Measurements from ENCODE around the gene SNN.
A peak's percentile ranks its signal among the peaks of the same experiment; 100 is the strongest.

The SNN gene

GRCh38 chr16:11667824-11668622, at the start of gene SNN:
Gene SNN (plus strand): TSS chr16:11668455. CDS start chr16:11676060, 7,605 bp downstream.
- DNase-seq, result peak; percentile 29

- peak; percentile 12 for DNase-seq
These were observed 48.9 kb upstream of the SNN start for GRCh38 chr16:11619327-11619851.

- no peak for DNase-seq
These were observed 47.8 kb upstream of the SNN start for GRCh38 chr16:11620243-11621003.

- DNase-seq, result no peak
These were observed 46.7 kb upstream of the SNN start for GRCh38 chr16:11621539-11621919.

GRCh38 chr16:11621920-11622651, 46.2 kb upstream of the SNN start:
- DNase-seq, result no peak

DNA sequence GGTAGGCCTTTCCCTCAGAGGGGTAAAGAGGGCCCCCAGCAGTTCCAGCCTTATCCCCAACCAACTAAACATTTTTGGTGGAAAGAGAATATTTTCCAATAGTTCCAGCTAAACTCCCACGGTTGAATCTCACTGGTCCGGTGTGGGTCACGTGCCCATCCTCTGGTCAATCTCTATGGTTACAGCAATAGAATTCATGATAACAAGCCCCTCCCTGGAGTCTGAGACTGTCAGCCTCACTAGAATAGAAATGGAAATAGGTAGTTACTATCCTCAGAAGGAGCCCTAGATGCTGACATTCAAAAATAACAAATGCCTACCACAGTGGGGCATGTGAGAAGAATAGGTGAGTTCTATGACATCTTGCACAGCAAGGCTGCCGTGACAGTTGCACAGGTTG, 44.0 kb upstream of the SNN start:
- DNase-seq, result no peak

- no peak for DNase-seq
These were observed 43.3 kb upstream of the SNN start for GRCh38 chr16:11624636-11625607.

DNA sequence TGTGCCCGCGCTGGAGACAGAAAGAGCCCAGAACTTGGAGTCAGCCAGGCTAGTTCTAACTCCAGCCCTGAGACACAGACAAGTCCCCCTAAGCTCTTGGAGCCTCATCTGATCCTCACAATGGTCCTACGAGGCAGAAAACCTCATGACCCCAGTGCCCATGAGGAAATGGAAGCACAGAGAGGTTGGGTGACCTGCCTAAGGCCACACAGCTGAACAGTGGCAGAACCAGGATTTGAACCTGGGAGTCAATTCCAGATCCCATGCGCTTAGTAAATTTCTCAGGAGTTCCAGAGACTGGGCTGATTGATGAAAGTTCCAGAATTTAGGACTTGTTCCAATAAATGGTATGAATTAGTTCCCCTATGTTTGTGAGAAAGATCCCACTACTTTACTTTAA, 42.5 kb upstream of the SNN start:
- no peak for DNase-seq

DNA sequence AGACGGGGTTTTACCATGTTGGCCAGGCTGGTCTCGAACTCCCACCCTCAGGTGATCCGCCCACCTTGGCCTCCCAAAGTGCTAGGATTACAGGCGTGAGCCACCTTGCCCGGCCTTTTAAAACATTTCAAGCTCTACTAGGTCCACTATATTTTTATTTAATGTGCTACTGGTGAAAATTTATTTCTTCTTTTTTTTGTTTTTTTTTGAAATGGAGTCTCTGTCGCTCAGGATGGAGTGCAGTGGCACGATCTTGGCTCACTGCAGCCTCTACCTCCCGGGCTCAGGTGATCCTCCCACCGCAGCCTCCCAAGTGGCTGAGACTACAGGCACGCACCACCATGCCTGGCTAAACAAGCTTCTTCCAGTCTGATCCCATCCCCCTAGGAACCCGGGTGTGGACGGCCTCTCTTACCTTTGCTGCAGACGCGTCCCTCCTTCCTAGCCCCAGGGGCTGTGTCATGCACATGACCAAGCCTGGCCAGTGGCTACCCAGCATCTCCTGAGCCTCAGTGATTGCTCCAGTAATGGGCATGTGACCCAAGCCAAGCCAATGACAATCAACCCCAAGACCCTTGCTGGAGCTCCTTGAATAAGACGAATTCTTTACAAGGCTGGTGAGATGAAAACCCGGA, 41.5 kb upstream of the SNN start:
- no peak for DNase-seq

DNA sequence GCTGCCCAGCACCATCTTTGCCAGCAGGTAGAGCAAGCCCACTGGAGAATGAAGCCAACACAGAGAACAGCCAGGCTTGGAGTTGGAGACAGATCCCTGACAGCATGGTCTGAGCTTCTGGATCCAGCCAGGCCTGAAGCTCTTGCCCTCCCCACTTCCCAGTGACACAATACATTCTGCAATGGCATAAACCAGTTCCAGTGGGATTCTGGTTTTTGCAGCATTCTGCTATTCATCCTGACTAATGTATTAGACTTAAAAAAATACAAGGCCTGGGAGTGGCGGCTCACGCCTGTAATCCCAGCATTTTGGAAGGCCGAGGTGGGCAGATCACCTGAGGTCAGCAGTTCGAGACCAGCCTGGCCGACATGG, 41.0 kb upstream of the SNN start:
- DNase-seq, result no peak

- no peak for DNase-seq
These were observed 40.3 kb upstream of the SNN start for GRCh38 chr16:11627822-11628457.

- no peak for DNase-seq
These were observed 38.9 kb upstream of the SNN start for GRCh38 chr16:11629071-11630030.

GRCh38 chr16:11630046-11630767, 38.0 kb upstream of the SNN start:
- no peak for DNase-seq

DNA sequence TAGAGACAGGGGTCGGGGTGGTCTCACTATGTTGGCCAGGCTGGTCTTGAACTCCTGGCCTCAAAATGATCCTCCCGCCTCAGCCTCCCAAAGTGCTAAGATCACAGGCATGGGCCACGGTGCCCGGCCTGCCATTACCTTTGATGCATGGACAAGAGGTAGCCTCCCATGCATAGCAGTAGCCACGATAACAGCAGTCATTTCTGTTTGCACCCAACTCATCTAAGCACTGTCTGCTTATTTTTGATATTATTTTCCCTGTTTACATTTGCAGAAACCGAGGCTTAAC, 37.5 kb upstream of the SNN start:
- no peak for DNase-seq

DNA sequence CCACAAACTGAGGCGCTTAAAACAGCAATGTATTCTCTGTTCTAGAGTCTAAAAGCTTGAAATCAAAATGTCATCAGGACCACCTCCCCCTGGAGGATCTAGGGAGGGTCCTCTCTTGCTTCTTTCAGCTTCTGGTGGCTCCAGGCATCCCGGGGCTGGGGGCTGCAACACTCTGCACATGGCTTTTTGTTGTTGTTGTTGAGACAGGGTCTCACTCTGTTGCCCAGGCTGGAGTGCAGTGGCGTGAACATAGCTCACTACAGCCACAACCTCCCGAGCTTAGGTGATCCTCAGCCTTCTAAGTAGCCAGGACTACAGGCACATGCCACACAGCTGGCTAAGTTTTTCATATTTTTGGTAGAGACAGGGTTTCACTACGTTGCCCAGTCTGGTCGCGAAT, 37.0 kb upstream of the SNN start:
- DNase-seq, result no peak

- DNase-seq, result no peak
These were observed 35.8 kb upstream of the SNN start for GRCh38 chr16:11632455-11632939.

DNA sequence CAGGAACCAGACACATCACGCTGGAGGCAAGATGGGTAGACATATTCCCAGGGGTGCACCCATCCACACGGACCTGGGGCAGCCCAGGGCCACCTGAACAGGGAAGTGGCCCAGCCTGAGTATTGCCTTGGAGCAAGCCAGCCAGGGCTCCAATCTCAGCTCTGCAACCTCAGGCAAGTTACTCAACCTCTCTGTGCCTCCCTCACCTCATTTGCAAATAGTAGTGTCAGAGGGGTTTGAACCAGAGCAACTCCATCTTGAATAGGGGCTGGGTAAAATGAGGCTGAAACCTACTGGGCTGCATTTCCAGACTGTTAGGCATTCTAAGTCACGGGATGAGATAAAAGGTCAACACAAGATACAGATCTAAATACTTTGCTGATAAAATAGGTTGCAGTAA, 35.1 kb upstream of the SNN start:
- DNase-seq, result no peak

GRCh38 chr16:11634312-11634711, 33.9 kb upstream of the SNN start:
- no peak for DNase-seq

DNA sequence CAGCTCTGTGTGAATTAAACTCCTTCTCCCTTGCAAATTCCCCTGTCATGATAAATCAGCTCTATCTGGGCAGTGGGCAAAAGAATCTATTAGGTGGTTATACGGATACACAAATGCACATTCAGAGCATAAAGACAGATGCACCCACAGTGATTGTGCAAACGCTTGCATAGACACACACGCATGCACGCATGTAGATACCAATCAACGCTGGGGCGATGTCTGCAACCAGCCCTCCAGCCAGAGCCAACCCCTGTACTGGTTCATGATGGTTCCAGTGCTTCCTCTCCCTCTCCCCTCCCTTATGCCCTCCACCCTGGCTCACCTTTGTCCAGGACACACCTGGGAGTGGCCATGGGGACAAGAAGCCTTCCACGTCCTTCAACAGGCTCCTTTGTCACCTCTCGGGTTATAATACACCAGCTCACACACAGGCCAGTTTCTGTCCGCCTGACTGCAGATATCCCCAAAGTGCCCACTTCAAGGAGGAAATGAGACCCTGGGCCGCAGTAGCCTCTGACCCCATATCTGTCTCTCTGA, 33.1 kb upstream of the SNN start:
- DNase-seq, result no peak
